Measurements from ENCODE around the gene KRTAP10-1.

DNA sequence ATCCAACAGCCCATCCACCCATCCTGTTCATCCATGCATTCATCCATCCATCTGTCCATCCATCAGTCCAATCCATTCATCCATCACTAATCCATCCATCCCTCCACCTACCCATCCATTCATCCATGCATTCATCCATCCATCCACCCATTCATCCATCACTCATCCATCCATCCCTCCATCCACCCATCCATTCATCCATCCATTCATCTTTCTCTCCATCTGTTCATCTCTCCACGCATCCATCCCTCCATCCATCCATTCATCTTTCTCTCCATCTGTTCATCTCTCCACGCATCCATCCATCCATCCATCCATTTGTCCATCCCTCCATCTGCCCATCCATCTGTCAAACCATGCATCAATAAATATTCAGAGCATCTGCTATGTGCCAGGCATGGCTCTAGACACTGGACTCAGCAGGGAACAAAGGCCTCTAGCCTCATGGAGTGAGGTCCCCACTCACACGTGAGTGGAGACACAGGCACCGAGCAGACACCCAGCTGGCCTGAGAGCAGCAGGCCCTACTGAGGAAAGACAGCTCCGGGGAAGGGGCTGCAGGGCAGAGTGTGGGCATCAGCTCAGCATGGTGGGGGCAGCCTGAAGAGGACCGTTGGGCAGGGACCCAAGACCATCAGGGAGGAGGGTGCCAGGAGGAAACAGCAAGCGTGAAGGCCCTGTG is 9.6 kb downstream of the KRTAP10-1 start:
- TF ChIP-seq, protein P1, sequence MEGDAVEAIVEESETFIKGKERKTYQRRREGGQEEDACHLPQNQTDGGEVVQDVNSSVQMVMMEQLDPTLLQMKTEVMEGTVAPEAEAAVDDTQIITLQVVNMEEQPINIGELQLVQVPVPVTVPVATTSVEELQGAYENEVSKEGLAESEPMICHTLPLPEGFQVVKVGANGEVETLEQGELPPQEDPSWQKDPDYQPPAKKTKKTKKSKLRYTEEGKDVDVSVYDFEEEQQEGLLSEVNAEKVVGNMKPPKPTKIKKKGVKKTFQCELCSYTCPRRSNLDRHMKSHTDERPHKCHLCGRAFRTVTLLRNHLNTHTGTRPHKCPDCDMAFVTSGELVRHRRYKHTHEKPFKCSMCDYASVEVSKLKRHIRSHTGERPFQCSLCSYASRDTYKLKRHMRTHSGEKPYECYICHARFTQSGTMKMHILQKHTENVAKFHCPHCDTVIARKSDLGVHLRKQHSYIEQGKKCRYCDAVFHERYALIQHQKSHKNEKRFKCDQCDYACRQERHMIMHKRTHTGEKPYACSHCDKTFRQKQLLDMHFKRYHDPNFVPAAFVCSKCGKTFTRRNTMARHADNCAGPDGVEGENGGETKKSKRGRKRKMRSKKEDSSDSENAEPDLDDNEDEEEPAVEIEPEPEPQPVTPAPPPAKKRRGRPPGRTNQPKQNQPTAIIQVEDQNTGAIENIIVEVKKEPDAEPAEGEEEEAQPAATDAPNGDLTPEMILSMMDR (IDR thresholded peaks at IDR 0.05) = no peak
- no peak for TF ChIP-seq TCF7L2 (IDR thresholded peaks at IDR 0.05; ENCODE audit: low read depth, low read length)
- TF ChIP-seq POLR2AphosphoS5 (IDR thresholded peaks at IDR 0.05; ENCODE audit: low read depth, low read length) = no peak
